COR-L47 (cell line): Measurements from ENCODE around the gene CLEC2D.
"Not testable (repeated sequence)": the region's sequence is repeated elsewhere in the genome, so short reads cannot be mapped to it uniquely, and the experiment has no call there.

Experiments used
- DNase-seq: peaks from one replicate; lab custom pipeline; 2025; lab: John Stamatoyannopoulos, UW

CLEC2D gene

DNA sequence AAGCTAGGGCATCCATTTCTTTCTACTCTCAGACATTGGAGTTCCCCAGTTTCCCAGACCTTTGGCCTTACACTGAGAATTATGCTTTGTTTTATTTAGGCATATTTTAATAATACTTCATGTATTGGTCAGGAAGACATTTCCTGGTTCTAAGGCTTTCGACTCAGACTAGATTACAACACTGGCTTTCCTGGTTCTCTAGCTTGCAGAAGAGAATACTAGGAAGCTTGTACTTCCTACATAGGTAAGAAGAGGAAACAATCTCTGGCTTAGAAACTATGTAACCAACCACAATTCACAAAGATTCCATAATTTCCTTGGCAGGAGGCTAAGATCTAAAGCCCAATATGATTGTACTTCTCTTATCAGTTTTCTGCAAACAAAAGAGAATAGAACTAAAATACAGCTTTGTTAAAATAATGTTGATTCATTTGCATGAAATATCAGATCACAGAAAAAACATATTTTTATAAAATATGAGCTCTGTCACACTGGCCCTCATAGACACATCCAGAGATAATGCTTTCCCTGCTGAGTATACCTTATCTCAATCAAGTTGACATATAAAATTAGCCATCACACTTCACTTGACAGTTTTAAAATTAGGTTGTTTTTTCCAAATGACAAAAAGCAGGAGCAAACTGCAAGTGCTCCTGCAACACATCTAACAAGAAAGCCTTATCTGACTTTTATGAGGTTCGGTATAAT lies 30.5 kb downstream of the CLEC2D start:
- no peak for DNase-seq

DNA sequence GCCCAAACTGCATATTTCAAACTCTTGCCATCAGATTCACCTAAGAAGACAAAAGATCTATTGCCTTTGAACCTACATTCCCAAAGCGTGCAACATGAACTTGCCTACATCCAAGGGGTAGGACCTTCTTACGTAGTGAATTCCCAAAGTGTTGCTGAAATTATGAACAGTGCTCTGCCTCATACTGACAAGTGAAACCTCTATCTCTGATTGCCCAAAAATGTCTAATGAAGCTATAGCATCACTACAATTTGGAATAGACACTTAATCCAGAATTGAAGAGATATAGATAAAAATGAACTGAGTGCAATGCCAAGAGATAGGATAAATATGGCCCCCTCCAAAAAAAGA lies 31.1 kb downstream of the CLEC2D start:
- no peak for DNase-seq

DNA sequence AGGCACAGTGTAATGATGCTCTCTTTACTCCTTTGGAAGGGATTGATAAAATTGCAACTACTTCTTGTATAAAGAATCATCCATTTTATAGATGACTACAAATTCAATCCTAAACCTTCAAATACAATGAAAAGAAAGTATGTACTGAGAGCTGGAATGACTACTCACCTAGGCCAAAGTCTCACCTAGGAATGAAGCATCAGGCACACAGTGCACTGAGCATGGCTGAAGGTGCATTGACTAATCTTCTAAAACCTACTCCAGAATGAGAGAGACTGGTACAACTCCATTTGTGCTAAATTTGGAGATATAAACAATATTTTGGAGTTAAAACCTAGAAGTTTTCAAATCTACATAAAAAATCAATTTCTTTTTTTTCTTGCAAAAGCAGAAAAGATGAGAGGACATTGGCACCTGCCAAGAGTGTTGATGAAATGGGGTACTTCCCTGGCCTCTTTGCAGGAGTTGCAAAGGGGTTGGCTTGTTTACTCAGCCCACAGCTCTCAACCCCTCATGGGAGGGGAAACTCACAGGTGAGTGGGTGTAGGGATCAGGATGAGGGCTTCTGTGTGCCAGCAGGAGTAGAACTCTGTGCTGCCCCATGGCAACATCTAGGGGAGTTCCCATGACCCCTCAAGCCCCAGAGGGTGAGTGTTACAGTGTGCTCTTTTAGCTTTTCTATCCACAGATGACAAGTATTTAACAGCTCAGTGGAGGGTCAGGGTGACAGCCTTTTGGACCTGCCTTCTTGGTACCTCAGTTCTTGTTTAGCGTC lies 32.1 kb downstream of the CLEC2D start:
- DNase-seq: no peak

- no peak for DNase-seq
These were observed 32.7 kb downstream of the CLEC2D start for GRCh38 chr12:9702255-9702654.

- not testable (repeated sequence) for DNase-seq
These were observed 35.0 kb downstream of the CLEC2D start for GRCh38 chr12:9704561-9704960.

DNA sequence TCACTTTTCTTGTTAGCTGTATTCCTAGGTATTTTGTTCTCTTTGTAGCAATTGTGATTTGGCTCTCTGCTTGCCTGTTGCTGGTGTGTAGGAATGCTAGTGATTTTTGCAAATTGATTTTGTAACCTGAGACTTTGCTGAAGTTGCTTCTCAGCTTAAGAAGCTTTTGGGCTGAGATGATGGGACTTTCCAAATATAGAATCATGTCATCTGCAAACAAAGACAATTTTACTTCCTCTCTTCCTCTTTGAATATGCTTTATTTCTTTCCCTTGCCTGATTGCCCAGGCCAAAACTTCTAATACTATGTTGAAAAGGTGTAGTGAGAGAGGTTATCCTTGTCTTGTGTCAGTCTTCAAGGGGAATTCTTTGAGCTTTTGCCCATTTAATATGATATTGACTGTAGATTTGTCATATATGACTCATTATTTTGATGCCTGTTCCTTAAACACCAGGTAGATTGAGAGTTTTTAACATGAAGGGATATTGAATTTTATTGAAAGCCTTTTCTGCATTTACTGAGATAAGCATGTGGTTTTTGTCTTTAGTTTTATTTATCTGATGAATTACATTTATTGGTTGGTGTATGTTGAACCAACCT lies 36.7 kb downstream of the CLEC2D start:
- DNase-seq: no peak

DNA sequence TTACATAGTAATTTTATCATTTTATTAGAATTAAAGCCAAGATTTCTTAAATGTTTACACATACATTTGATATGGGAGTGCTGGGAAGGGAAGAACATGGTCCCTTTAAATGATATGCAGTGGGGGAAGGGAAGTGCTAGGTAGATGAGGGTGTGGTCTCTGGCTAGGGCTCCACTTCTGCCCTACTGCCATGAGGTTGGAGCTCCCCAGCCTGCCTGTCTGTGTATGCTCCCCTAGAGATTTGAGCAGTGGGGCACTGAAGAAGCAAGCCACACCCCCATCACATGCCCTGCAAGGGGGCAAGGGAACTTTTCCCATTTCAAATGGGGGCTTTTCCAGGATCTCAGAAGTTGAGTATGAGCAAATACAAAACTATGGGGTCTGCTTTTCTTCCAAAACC lies 37.8 kb downstream of the CLEC2D start:
- no peak for DNase-seq

DNA sequence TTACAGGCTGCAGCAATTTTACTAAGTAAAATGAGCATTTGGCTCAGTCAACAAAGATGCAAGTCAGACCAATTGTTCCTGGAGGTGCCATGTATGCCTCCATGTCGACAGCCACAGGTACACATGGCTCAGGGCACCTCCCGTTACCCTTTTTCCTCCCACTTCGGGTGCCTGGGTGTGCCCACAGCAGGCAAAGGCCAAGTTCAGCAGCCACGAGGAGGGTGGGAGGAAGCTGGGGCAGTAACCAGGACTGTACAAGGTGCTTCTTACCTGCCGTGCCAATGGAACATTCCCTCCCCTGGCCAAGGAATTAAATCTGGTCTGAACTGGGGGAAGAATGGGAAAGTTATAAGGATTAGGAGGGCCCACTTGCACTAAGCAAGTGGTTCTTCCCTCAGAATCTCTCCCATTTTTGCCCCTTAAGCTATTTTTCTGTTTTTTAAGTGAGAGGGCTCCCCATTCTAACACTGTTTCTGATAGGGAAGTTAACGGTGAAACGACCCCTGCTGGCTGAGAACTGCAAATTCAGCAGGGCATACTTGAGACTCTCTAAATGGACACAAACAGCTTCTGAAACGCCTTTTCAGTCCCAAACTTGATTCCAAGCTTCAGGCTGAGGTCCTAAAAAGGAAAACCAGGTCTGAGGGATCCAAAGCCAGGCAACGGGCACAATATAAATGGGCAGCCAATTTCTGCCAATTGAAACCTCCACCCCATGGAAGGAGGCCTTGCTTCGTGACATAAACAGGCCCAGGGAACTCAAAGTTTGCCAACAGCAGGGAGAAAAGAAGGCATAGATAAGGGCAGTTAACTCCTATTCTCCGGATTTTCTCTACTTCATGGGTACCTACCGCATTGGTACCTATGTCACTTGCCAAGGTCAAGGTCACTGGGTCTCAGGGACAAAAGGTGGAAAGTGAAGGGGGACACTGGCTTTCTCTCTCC lies 38.6 kb downstream of the CLEC2D start:
- peak; percentile 4 for DNase-seq

DNA sequence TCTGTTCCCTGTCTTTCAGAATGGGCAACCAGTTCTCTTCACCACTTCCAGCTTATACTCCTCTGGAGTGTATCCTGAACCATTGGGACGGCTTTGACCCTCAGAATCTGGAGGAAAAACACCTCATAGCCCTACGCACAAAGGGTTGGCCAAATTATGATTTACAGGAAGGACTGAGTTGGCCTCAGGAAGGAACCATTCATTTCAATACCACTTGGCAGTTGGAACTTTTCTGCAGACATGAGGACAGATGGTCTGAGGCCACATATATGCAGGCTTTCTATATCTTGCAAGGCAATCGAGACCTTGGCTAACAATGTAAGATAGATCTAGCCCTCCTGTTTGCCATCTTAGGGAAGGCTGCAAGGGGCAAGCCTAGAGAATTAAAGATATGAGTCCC lies 39.3 kb downstream of the CLEC2D start:
- no peak for DNase-seq

DNA sequence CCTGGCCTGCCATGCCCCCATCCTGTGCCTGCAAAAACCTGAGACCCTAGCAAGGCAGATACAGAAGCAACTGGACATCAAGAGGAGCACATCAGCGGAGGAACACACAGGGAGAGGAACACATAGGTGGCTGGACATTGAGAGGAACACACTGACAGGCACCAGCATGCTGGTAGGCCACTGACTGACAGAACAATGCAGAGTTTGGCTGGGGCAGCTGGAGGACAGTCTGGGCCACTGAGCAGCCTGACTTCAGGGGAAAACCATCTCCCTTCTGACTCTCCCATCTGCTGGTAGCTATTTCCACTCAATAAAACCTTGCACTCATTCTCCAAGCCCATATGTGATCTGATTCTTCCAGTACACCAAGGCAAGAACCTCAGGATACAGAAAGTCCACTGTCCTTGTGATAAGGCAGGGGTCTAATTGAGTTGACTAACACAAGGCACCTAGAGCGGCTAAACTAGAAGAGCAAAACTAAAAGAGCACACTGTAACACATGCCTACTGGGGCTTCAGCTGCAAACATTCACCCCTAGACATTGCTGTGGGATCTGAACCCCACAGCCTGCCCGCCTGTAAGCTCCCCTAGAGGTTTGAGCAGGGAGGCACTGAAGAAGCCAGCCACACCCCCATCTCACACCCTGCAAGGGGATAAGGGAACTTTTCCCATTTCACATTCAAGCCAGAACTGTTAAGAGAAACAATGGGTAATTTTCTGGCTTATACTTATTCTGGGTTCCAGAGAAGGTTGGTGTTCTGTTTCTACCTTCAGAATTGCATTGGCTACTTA lies 41.3 kb downstream of the CLEC2D start:
- no peak for DNase-seq

DNA sequence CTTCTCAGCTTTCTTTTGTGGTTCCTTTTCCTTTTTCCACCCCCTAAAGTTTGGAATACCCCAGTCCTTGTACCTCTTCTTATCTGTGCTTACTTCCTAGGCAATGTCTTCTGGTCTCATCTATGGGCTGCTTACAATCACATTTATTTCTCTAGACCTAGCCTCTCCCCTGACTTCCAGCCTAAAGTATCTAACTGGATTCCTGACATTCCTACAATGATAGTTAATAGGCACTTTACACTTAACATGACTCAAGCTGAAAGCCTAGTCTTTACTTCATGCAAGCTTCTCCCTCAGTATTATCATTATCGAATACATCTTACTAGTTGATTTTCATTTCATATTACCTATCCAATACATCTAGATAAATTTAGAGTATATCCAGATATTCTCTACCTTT lies 42.2 kb downstream of the CLEC2D start:
- no peak for DNase-seq

DNA sequence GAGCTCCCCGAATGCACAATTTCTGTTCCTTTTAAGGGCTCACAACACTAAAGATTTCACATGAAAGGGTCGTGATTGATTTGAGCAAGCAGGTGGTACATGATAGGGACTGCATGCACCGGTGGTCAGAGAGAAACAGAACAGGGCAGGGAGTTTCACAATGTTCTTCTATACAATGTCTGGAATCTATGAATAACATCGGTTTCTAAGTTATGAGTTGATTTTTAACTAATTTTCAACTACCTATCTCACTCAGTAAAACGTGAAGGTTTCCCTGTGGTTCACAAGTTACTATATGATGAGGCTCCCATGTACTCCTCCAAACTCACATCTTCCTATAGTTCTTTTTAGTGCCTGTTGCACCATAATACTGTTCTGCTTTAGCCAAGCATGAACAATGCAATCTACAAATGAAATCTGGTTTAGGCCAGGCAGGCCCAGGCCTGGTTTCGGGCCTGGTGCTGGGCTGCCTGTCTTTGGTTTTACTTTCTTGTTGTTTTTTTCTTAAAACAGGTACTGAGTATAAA lies 43.6 kb downstream of the CLEC2D start:
- not testable (repeated sequence) for DNase-seq

- no peak for DNase-seq
These were observed 47.8 kb downstream of the CLEC2D start for GRCh38 chr12:9717070-9717925.

DNA sequence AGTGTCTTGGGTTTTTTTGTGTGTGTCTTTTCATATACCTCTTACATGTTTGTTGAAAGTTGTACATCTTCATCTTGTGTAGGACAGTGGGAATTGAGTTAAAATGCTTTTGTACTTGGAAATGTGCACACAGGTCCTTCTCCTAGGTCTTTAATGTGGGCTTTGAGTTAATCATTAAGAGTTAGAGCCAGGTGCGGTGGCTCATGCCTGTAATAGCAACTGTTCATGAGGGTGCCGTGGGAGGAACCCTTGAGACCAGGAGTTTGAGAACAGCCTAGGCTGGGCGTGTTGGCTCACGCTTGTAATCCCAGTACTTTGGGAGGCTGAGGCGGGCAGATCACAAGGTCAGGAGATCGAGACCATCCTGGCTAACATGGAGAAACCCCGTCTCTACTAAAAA lies 49.5 kb downstream of the CLEC2D start:
- no peak for DNase-seq

GRCh38 chr12:9719790-9720189 lies 50.3 kb downstream of the CLEC2D start:
- DNase-seq: no peak

DNA sequence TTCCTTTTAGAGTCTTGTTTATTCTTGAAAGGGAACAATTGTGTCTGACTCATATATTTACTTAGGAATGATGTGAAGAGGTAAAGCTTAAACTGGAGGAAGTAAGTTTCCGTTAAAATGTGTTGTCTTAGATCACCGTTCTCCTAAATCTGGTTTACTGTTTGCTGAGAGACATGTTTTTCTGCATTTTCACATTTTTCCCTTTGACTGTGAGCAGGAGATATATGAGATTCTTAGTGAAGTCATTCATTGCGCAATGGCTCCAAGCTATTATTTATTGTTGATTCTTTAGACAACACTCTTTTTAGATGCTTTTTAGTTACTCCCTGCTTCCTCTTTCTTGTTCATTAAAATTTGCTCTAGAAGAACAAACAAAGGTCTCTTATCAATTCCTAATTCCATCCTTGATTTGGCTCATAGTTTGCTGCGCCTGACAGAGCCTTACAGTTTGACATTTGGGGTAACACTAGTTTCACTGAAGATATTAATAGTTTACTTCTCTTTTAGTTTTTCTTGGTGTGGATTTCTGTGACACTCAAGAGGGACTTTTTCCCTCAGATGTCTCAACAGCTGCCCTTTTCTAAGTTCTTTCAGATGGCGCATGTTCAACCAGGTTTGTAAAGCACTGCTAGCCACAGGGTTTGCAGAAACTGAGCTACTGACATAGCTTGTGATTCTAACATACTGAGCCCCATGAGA lies 52.0 kb downstream of the CLEC2D start:
- no peak for DNase-seq

DNA sequence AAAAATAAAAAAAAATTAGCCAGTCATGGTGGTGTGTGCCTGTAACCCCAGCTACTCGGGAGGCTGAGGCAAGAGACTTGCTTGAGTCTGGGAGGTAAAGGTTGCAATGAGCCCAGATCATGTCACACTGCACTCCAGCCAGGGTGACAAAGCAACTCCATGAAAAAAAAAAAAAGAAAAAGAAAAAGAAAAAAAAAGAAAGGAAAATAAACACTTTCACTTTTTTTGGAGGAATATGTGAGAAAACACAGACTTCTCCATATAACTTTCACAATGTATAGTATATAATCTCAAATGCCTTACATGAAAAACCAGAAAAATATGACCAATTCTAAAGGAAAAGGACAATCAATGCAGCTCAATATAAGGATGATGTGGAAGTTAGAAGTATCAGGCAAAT lies 54.5 kb downstream of the CLEC2D start:
- no peak for DNase-seq

DNA sequence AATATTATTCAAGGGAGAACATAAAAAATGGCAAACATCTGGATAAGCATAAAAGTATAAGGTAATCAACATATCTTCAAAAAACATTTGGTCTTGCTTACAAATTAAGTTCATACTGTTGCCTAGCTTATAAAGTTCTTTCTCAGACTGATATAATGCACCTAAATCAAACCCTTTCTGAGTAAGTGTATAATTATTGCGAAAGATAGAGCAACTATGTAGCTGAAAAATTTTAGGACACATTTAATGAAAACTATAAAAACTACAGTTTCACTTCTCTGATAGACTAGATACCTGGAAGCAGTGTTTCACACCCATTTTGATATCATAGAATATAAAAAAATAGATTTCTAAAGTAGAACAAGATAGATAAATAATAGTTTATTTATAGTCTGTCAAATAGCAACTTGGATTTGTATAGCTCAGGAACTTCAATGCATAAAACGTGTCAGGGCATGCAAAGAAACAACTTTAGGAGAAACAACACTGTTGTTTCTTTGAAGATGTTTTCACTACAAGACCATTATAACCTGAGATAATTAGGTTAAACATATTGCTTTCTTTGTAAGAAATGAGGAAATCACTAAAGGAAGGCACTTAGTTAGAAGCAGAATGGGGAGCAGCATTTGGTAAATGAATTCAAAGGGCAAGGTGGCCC lies 55.8 kb downstream of the CLEC2D start:
- DNase-seq: no peak

DNA sequence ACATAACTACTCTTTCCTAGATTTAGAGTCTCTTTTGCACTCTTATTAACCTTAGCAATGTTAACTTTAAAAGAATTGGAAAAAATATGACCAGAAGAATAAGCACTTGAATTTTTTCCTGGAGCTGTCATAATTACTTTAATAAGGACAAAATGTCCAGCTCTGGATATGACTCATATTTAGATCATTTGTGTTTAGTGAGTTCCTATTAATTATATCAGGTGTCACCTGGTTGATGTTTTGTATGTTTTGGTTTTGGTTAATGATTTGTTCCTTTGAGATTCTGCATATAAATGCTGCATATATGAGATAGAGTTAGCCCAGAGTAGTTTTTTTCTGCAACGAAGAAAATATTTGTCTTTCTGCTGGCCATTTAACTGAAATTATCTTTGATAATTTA lies 58.3 kb downstream of the CLEC2D start:
- no peak for DNase-seq
